Measurements from ENCODE around the gene RNF180. TPM values are rescaled to one million over a fixed set of nuclear protein-coding genes. Genes with fewer than 3 reads are reported as not detected.

The RNF180 gene, protein sequence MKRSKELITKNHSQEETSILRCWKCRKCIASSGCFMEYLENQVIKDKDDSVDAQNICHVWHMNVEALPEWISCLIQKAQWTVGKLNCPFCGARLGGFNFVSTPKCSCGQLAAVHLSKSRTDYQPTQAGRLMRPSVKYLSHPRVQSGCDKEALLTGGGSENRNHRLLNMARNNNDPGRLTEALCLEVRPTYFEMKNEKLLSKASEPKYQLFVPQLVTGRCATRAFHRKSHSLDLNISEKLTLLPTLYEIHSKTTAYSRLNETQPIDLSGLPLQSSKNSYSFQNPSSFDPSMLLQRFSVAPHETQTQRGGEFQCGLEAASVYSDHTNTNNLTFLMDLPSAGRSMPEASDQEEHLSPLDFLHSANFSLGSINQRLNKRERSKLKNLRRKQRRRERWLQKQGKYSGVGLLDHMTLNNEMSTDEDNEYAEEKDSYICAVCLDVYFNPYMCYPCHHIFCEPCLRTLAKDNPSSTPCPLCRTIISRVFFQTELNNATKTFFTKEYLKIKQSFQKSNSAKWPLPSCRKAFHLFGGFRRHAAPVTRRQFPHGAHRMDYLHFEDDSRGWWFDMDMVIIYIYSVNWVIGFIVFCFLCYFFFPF
- total RNA-seq, result 7.9 TPM

- DNase-seq (ENCODE audit: low spot score in 2 of 2), result peak in 1 of 2 donors; percentile 75
- Histone ChIP-seq H3K9me3 (no peaks in the 10 kb centered on the region), H3K27me3 (no peaks in the 10 kb centered on the region), H3K36me3 (no peaks in the 10 kb centered on the region), H3K4me3 (peak within 1 kb of the TSS; percentile 82 to 84), H3K27ac (peak within 1 kb of the TSS; percentile 95 to 97), H3K4me1 (peaks cover 4 to 13% of the 10 kb centered on the region in 2 donors)
- no peak for TF ChIP-seq CTCF (IDR thresholded peaks at IDR 0.05)
- intact Hi-C loops (cut with DNase I), result loop anchor here (5.0 to 10.0 kb wide), 3 partner anchors 42 to 1559 kb away; partner anchors contain the start of genes NLN and SGTB
Observed at GRCh38 chr5:64165500-64166200, at the start of gene RNF180. Gene RNF180, plus strand, starts transcription at chr5:64165843. Its CDS starts 34,965 bp downstream, at chr5:64200808.

DNA sequence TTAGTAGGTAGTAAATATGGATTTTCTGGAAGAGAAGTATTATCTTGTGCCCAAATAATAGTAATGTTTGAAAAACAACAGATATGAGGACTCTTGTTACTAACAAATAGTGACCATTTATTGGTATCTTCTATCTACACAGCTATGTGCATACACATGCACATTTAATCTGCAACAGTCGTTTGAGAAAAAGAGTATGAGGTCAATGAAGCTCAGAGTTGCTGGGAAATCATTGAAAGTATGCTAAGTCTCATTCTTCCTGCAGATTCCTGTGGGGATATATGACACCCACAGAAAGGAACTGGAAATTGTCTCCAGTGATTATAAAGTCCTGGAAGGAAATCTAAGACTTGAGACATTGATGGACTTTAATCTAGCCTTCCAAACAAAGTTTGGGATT lies 40.1 kb upstream of the RNF180 start:
- H3K9me3 ChIP-seq, result no peaks in the 10 kb centered on the region
- no peak overlapping the region for H3K4me3 ChIP-seq

DNA sequence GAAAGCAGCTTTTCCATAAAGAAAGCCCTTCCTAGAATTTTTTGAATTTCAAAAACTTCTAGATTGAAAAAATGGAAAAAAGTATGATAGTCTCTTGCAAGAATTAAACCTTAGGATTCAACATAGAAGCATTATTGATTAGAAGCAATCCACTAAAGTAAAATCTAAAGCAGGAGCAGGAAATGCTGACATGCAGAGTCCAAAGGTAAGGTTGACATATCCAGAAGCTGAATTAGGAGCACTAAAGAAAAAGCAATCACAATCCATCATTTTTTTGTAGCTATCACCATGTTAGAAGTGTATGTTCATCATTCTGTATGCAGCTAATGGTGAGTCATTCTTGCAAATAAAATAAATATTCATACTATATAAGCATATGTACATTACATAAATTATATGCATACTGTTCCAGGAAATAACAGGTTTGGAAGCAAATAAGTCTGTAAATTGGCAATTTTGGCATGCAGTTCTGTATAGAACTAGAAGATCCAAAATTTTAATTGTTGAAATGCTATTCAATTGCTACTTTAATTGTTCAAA lies 39.4 kb upstream of the RNF180 start:
- no peak for DNase-seq (ENCODE audit: low spot score in 2 of 2)
- intact Hi-C loops (cut with DNase I), result no loop called here
- no peak overlapping the region for H3K27ac ChIP-seq
- no peaks in the 10 kb centered on the region for H3K27me3 ChIP-seq
- TF ChIP-seq CTCF (IDR thresholded peaks at IDR 0.05), result no peak
- H3K9me3 ChIP-seq, result no peaks in the 10 kb centered on the region
- no peak overlapping the region for H3K4me3 ChIP-seq
- H3K4me1 ChIP-seq, result no peaks in the 10 kb centered on the region
- no peaks in the 10 kb centered on the region for H3K36me3 ChIP-seq

More for the DNA sequence above, 40.1 kb upstream of the RNF180 start:
- Histone ChIP-seq H3K36me3 (no peaks in the 10 kb centered on the region), H3K4me1 (no peaks in the 10 kb centered on the region), H3K27me3 (no peaks in the 10 kb centered on the region), H3K27ac (no peak overlapping the region)
- intact Hi-C loops (cut with DNase I), result no loop called here
- no peak for TF ChIP-seq CTCF (IDR thresholded peaks at IDR 0.05)
- DNase-seq (ENCODE audit: low spot score in 2 of 2), result no peak

- no peak for DNase-seq (ENCODE audit: low spot score in 2 of 2)
- no peaks in the 10 kb centered on the region for H3K9me3 ChIP-seq
- no peaks in the 10 kb centered on the region for H3K27me3 ChIP-seq
- H3K27ac ChIP-seq, result no peak overlapping the region
- intact Hi-C loops (cut with DNase I), result loop anchor here (10.0 kb wide), 1 partner anchor 205 kb away; no protein-coding TSS in a partner anchor
- no peak overlapping the region for H3K4me3 ChIP-seq
- peaks cover 0 to 7% of the 10 kb centered on the region in 2 donors for H3K4me1 ChIP-seq
- TF ChIP-seq CTCF (IDR thresholded peaks at IDR 0.05), result no peak
- no peaks in the 10 kb centered on the region for H3K36me3 ChIP-seq
Observed at GRCh38 chr5:64140018-64140417, 25.6 kb upstream of the RNF180 start.

DNA sequence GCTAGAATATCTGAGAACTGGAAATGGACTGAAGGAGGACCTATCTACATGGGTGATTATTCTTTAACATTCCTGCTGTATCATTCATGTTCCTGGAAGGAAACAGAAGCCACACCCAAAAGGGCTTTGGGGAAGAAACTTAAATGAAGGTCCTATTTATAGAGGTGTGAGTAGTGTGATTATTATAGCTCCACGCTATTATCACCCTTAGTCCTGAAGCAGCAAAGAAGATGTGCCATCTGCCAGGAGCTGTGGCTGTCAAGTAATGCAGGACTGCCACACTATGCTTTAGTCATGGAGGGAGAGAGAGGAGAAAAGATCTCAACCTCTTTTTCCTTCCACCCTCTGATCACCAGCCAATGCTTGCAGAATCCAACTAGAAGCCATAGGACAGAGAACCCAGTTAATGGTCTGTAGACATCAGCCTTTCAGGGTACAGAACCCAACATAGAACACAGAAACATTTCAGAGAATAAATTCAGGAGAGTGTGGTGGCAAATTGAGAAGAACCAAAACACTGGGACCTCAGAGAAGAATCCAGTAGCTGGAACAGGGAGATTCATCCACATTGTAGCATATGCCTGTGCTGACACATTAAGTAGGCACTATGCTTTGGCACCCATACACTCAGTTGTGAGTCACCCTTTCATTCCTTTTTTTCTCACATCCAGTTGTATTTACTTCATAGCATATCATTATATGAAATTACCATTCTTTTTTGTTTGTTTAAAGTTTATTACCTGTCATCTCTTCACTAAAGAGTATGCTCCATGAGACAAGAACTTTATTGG lies 21.0 kb upstream of the RNF180 start:
- H3K36me3 ChIP-seq, result no peaks in the 10 kb centered on the region
- H3K27ac ChIP-seq, result peak overlapping the region; percentile 56 to 70
- intact Hi-C loops (cut with DNase I), result loop anchor here (5.0 to 10.0 kb wide), 3 partner anchors 72 to 363 kb away; partner anchors contain the start of gene RGS7BP
- H3K27me3 ChIP-seq, result no peaks in the 10 kb centered on the region
- TF ChIP-seq CTCF (IDR thresholded peaks at IDR 0.05), result no peak
- H3K9me3 ChIP-seq, result no peaks in the 10 kb centered on the region
- DNase-seq (ENCODE audit: low spot score in 2 of 2), result no peak
- peaks cover 0 to 13% of the 10 kb centered on the region in 2 donors for H3K4me1 ChIP-seq
- no peak overlapping the region for H3K4me3 ChIP-seq

Measured in ascending aorta (tissue), 2 donors.